Liver (tissue), 9 donors: Measurements from ENCODE around the gene NUP153. TPM values are rescaled to one million over a fixed set of nuclear protein-coding genes. Genes with fewer than 3 reads are reported as not detected.
A peak's percentile ranks its signal among the peaks of the same experiment; 100 is the strongest.

ENCODE experiments used
- DNase-seq: peaks from one replicate; pipeline ENCODE4 v3.0.0-alpha.2; 2017; ENCODE audit warnings: low spot score
- H3K27ac ChIP-seq, 2 donors: one replicate each; pipeline ENCODE4 v1.7.0; 2013; ENCODE audit warnings: inconsistent platforms in 2 of 2, low read length in 2 of 2, control low read depth in 1 of 2, low read depth in 1 of 2, mild to moderate bottlenecking in 1 of 2
- H3K27me3 ChIP-seq, 4 donors: one replicate each; pipeline versions ENCODE4 v1.6.1 to v1.7.0; 2013; ENCODE audit warnings: low read length in 3 of 4, inconsistent platforms in 1 of 4, mild to moderate bottlenecking in 1 of 4, moderate library complexity in 1 of 4; ENCODE audit not compliant: control insufficient read depth in 4 of 4, insufficient read depth in 4 of 4
- H3K36me3 ChIP-seq, 4 donors: one replicate each; pipeline versions ENCODE4 v1.6.1 to v1.7.0; 2013; ENCODE audit warnings: low read length in 3 of 4, mild to moderate bottlenecking in 3 of 4, low read depth in 1 of 4, moderate library complexity in 1 of 4; ENCODE audit not compliant: control insufficient read depth in 4 of 4, insufficient read depth in 3 of 4
- H3K4me1 ChIP-seq, 4 donors: one replicate each; pipeline versions ENCODE4 v1.6.1 to v1.7.0; 2013; ENCODE audit warnings: low read length in 3 of 4, mild to moderate bottlenecking in 3 of 4, moderate library complexity in 1 of 4; ENCODE audit not compliant: control insufficient read depth in 4 of 4, insufficient read depth in 4 of 4
- H3K4me3 ChIP-seq, 3 donors: one replicate each; pipeline versions ENCODE4 v1.6.1 to v1.7.0; 2013; ENCODE audit warnings: low read length in 3 of 3, control low read depth in 1 of 3, low read depth in 1 of 3, mild to moderate bottlenecking in 1 of 3
- H3K9ac ChIP-seq, 2 donors: one replicate each; pipeline ENCODE4 v1.7.0; 2013; ENCODE audit warnings: low read length in 2 of 2, mild to moderate bottlenecking in 2 of 2, moderate library complexity in 2 of 2, control low read depth in 1 of 2, low read depth in 1 of 2
- H3K9me3 ChIP-seq, 4 donors: one replicate each; pipeline versions ENCODE4 v1.6.1 to v1.7.0; 2013; ENCODE audit warnings: low read length in 3 of 4; ENCODE audit not compliant: control insufficient read depth in 4 of 4
- EGR1 ChIP-seq, 2 donors: IDR thresholded peaks; 2 replicates each; pipeline ENCODE4 v1.6.1; 2016 to 2018; ENCODE audit warnings: antibody characterized with exemption in 2 of 2, low read depth in 2 of 2
- FOXA1 ChIP-seq: IDR thresholded peaks from 2 replicates; pipeline ENCODE4 v1.6.1; 2016; ENCODE audit warnings: antibody characterized with exemption
- FOXA2 ChIP-seq: IDR thresholded peaks from 2 replicates; pipeline ENCODE4 v1.6.1; 2016; ENCODE audit warnings: antibody characterized with exemption
- GABPA ChIP-seq, 2 donors: IDR thresholded peaks in 1 of 2; conservative IDR thresholded peaks in 1 of 2; 2 replicates each; pipeline ENCODE4 v1.6.1; 2016; ENCODE audit warnings: antibody characterized with exemption in 2 of 2, mild to moderate bottlenecking in 1 of 2, moderate library complexity in 1 of 2
- HNF4A ChIP-seq, 2 donors: conservative IDR thresholded peaks; 2 replicates each; pipeline ENCODE4 v1.6.1; 2016; ENCODE audit warnings: antibody characterized with exemption in 2 of 2, mild to moderate bottlenecking in 2 of 2
- HNF4G ChIP-seq: IDR thresholded peaks from 2 replicates; pipeline ENCODE4 v1.6.1; 2016; ENCODE audit warnings: antibody characterized with exemption
- JUND ChIP-seq, 2 donors: IDR thresholded peaks; 2 replicates each; pipeline ENCODE4 v1.6.1; 2016; ENCODE audit warnings: antibody characterized with exemption in 2 of 2
- NR2F2 ChIP-seq: IDR thresholded peaks from 2 replicates; pipeline ENCODE4 v1.6.1; 2016; ENCODE audit warnings: antibody characterized with exemption
- RAD21 ChIP-seq, 2 donors: IDR thresholded peaks; 2 replicates each; pipeline ENCODE4 v1.6.1; 2016; ENCODE audit warnings: antibody characterized with exemption in 2 of 2, mild to moderate bottlenecking in 2 of 2
- RXRA ChIP-seq, 2 donors: IDR thresholded peaks; 2 replicates each; pipeline ENCODE4 v1.6.1; 2017 to 2018; ENCODE audit warnings: antibody characterized with exemption in 2 of 2, mild to moderate bottlenecking in 1 of 2
- SP1 ChIP-seq: IDR thresholded peaks from 2 replicates; pipeline ENCODE4 v1.6.1; 2018; ENCODE audit warnings: antibody characterized with exemption, mild to moderate bottlenecking
- TAF1 ChIP-seq: conservative IDR thresholded peaks from 2 replicates; pipeline ENCODE4 v1.6.1; 2016; ENCODE audit warnings: antibody characterized with exemption, mild to moderate bottlenecking
- YY1 ChIP-seq: IDR thresholded peaks from 2 replicates; pipeline ENCODE4 v1.6.1; 2016; ENCODE audit warnings: antibody characterized with exemption, mild to moderate bottlenecking
- WGBS: extraction: QIAGEN DNeasy Blood & Tissue Kit; methylation state at CpG from one replicate; pipeline ENCODE4 v1.1.7; 2013; 5-methylcytosine and 5-hydroxymethylcytosine counted together
- polyA plus RNA-seq, 2 donors: library from polyadenylated mRNA; stranded (reverse) in 1 of 2; unstranded in 1 of 2; fragments of 200-250 nt in 1 of 2; fragments of >200 nt in 1 of 2; fragmentation: Nextera tagmentation in 1 of 2; extraction: Ambion mirVana in 1 of 2; gene quantifications; one replicate each; pipeline versions ENCODE4 v1.2.1 to v1.2.3, GENCODE V29; 2013 to 2015
- total RNA-seq, 2 donors: library from RNA; depleted of rRNA; stranded (reverse); fragments of >200 nt; gene quantifications; one replicate each; pipeline ENCODE4 v1.2.3, GENCODE V29; 2014
- TF ChIP-seq, protein P1 (sequence below): IDR thresholded peaks from 2 replicates; pipeline ENCODE4 v1.6.1; 2016; ENCODE audit warnings: antibody characterized with exemption
- TF ChIP-seq, protein P2 (sequence below): fragments of 150-350 bp; IDR thresholded peaks from 2 replicates; pipeline ENCODE4 v1.5.1; 2017; ENCODE audit warnings: improper control_type of control experiment, low read depth, low read length; ENCODE audit not compliant: missing input control
- TF ChIP-seq, protein P3 (sequence below): IDR thresholded peaks from 2 replicates; pipeline ENCODE4 v1.6.1; 2016; ENCODE audit warnings: antibody characterized with exemption
- TF ChIP-seq, protein P4 (sequence below): IDR thresholded peaks from 2 replicates; pipeline ENCODE4 v1.6.1; 2016; ENCODE audit warnings: antibody characterized with exemption
- TF ChIP-seq, protein P5 (sequence below): IDR thresholded peaks from 2 replicates; pipeline ENCODE4 v1.6.1; 2016; ENCODE audit warnings: antibody characterized with exemption, mild to moderate bottlenecking
- donor health status: healthy.
- donor health status: healthy.
- donor health status: healthy.
- donor health status: healthy.
- donor health status: healthy.

NUP153 gene
- total and polyA plus RNA-seq, 4 donors: 5.1 to 42.4 (median 14.4) TPM

DNA sequence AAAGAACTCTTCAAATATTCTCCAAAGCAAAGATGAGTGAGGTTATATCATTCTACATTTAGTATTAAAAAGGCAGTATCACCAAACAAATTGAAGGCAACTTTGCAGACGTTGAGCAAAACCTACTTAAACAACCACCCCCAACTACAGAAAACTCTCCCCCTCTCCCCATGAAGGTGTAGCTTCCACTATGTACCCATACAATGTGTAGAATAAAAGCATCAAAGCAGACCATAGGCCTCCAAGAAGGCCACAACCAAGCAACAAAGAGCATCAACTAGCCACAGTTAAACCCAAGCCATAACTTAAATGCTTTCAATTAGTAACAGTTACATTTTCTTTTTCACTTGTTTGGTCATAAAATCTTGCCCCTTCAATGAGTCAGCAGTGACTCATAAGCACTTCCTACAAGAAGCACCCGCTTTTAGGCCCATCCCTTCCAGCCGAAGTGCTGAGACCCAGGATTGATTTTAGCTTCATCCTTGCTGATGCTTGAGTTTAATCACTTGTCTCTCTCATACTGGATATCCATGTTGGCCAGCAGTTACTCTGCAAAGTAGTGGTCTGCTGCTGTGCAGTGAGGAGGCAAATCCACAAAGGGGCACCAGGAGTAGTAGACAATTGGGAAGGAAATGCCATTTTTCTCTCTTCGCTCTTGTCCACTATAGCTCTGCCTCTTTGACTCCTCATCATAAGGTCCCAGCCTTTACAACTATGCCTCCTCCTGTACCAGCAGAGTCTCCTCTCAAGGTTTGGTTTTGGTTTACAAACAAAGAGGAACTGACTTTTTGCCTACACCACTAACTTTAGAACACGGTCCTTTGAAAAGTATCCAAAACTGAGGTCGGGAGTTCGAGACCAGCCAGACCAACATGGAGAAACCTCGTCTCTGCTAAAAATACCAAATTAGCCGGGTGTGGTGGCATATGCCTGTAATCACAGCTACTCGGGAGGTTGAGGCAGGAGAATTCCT is 8.4 kb upstream of the NUP153 start:
- Histone ChIP-seq H3K27me3 (no peaks in the 10 kb centered on the region), H3K36me3 (no peaks in the 10 kb centered on the region), H3K27ac (no peak overlapping the region), H3K9me3 (no peaks in the 10 kb centered on the region), H3K4me1 (no peaks in the 10 kb centered on the region), H3K4me3 (no peak overlapping the region), H3K9ac (no peak overlapping the region)
- no peak for DNase-seq
- 76% methylated on average over 10 of the region's 10 CpGs for WGBS
- no peak for TF ChIP-seq RAD21 (IDR thresholded peaks at IDR 0.05)
- TF ChIP-seq, protein P1, sequence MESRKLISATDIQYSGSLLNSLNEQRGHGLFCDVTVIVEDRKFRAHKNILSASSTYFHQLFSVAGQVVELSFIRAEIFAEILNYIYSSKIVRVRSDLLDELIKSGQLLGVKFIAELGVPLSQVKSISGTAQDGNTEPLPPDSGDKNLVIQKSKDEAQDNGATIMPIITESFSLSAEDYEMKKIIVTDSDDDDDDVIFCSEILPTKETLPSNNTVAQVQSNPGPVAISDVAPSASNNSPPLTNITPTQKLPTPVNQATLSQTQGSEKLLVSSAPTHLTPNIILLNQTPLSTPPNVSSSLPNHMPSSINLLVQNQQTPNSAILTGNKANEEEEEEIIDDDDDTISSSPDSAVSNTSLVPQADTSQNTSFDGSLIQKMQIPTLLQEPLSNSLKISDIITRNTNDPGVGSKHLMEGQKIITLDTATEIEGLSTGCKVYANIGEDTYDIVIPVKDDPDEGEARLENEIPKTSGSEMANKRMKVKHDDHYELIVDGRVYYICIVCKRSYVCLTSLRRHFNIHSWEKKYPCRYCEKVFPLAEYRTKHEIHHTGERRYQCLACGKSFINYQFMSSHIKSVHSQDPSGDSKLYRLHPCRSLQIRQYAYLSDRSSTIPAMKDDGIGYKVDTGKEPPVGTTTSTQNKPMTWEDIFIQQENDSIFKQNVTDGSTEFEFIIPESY: no peak
- TF ChIP-seq, protein P2, sequence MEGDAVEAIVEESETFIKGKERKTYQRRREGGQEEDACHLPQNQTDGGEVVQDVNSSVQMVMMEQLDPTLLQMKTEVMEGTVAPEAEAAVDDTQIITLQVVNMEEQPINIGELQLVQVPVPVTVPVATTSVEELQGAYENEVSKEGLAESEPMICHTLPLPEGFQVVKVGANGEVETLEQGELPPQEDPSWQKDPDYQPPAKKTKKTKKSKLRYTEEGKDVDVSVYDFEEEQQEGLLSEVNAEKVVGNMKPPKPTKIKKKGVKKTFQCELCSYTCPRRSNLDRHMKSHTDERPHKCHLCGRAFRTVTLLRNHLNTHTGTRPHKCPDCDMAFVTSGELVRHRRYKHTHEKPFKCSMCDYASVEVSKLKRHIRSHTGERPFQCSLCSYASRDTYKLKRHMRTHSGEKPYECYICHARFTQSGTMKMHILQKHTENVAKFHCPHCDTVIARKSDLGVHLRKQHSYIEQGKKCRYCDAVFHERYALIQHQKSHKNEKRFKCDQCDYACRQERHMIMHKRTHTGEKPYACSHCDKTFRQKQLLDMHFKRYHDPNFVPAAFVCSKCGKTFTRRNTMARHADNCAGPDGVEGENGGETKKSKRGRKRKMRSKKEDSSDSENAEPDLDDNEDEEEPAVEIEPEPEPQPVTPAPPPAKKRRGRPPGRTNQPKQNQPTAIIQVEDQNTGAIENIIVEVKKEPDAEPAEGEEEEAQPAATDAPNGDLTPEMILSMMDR: no peak
- TF ChIP-seq JUND (IDR thresholded peaks at IDR 0.05): peak in 1 of 2 donors; percentile 45
- no peak for TF ChIP-seq EGR1 (IDR thresholded peaks at IDR 0.05; ENCODE audit: low read depth in 2 of 2)

DNA sequence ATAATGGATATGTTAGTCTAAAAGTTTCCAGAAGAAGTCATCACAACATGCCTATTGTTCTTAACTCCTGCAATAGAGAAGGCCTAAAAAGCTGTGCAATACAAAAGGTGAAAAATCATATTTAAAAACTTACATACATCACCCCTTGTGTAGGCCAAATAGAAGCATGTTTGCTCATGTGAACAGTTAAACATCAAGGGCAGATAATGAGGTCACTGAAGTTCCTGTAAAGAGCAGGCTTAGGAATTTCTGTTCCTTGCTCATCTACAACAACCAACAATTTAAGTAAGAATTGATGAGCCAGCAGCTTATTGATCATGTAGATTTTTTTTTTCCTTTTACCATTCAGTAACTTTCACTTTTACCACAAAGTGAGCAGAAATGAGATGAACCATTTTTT is 7.5 kb upstream of the NUP153 start:
- Histone ChIP-seq H3K4me1 (no peaks in the 10 kb centered on the region), H3K9me3 (no peaks in the 10 kb centered on the region), H3K9ac (no peak overlapping the region), H3K27me3 (no peaks in the 10 kb centered on the region), H3K27ac (no peak overlapping the region), H3K36me3 (no peaks in the 10 kb centered on the region), H3K4me3 (no peak overlapping the region)
- DNase-seq: no peak
- TF ChIP-seq EGR1 (IDR thresholded peaks at IDR 0.05; ENCODE audit: low read depth in 2 of 2): no peak
- TF ChIP-seq GABPA (IDR thresholded peaks at IDR 0.05 in 1 of 2, conservative IDR thresholded peaks at IDR 0.05 in 1 of 2): no peak
- TF ChIP-seq, protein P3, sequence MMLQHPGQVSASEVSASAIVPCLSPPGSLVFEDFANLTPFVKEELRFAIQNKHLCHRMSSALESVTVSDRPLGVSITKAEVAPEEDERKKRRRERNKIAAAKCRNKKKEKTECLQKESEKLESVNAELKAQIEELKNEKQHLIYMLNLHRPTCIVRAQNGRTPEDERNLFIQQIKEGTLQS: no peak
- TF ChIP-seq, protein P1: no peak
- no peak for TF ChIP-seq YY1
- no peak for TF ChIP-seq RXRA (IDR thresholded peaks at IDR 0.05)
- no peak for TF ChIP-seq RAD21 (IDR thresholded peaks at IDR 0.05)
- TF ChIP-seq, protein P4, sequence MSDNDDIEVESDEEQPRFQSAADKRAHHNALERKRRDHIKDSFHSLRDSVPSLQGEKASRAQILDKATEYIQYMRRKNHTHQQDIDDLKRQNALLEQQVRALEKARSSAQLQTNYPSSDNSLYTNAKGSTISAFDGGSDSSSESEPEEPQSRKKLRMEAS: no peak
- no peak for TF ChIP-seq NR2F2
- TF ChIP-seq, protein P5, sequence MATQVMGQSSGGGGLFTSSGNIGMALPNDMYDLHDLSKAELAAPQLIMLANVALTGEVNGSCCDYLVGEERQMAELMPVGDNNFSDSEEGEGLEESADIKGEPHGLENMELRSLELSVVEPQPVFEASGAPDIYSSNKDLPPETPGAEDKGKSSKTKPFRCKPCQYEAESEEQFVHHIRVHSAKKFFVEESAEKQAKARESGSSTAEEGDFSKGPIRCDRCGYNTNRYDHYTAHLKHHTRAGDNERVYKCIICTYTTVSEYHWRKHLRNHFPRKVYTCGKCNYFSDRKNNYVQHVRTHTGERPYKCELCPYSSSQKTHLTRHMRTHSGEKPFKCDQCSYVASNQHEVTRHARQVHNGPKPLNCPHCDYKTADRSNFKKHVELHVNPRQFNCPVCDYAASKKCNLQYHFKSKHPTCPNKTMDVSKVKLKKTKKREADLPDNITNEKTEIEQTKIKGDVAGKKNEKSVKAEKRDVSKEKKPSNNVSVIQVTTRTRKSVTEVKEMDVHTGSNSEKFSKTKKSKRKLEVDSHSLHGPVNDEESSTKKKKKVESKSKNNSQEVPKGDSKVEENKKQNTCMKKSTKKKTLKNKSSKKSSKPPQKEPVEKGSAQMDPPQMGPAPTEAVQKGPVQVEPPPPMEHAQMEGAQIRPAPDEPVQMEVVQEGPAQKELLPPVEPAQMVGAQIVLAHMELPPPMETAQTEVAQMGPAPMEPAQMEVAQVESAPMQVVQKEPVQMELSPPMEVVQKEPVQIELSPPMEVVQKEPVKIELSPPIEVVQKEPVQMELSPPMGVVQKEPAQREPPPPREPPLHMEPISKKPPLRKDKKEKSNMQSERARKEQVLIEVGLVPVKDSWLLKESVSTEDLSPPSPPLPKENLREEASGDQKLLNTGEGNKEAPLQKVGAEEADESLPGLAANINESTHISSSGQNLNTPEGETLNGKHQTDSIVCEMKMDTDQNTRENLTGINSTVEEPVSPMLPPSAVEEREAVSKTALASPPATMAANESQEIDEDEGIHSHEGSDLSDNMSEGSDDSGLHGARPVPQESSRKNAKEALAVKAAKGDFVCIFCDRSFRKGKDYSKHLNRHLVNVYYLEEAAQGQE: no peak
- TF ChIP-seq FOXA1: no peak
- TF ChIP-seq, protein P2: no peak
- TF ChIP-seq HNF4A (conservative IDR thresholded peaks at IDR 0.05): no peak
- TF ChIP-seq FOXA2: no peak
- TF ChIP-seq HNF4G: no peak
- TF ChIP-seq TAF1: no peak
- TF ChIP-seq SP1: no peak
- TF ChIP-seq JUND (IDR thresholded peaks at IDR 0.05): no peak
